ENCODE data around the gene CTSE. TPM values are rescaled to one million over a fixed set of nuclear protein-coding genes. Genes with fewer than 3 reads are reported as not detected.
A peak's percentile ranks its signal among the peaks of the same experiment; 100 is the strongest.

Gene CTSE
- total and polyA plus RNA-seq, 2 of the 13 experiments (the other 11 are each of a cell fraction or from before 2014, with no cell fraction given) = 0.50 to 0.69 TPM

DNA sequence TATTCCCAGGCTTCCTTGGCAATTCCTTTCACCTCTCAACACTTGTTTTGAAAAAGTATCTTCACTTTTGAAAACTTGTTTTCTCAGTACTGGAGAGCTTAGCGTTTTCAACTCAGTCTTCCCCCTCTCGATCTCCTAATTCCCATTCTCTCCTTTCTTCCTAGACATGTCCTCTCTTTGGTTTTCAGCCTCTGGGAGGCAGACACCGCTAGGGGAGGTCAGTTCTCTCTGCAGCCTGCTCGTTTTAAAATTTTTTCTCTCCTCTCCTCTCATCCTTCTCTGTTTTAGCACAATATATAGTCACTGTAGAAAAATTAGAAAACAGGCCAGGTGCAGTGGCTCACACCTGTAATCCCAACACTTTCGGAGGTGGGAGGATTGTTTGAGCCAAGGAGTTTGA is 16.6 kb upstream of the CTSE start:
- 7% methylated on average over 5 of the region's 5 CpGs for WGBS (ENCODE audit: low lambda C conversion rate)
- Histone ChIP-seq H3K9ac (ENCODE audit: insufficient read depth, low read depth, low read length) (no peak overlapping the region), H3K36me3 (replicated peaks in 1 of 2; ENCODE audit: control insufficient read depth in 1 of 2, insufficient read depth in 2 of 2, low read length in 2 of 2) (no peaks in the 10 kb centered on the region), H3K9me3 (ENCODE audit: low read length) (no peaks in the 10 kb centered on the region), H3K27me3 (ENCODE audit: control insufficient read depth in 1 of 2, insufficient read depth in 2 of 2, low read length in 2 of 2) (peaks cover 1 to 13% of the 10 kb centered on the region in 2 experiments; a peak in 3 of 5 replicates), H2AFZ (ENCODE audit: low read length) (no peak overlapping the region), H3K4me3 (replicated peaks in 1 of 3; ENCODE audit: insufficient read depth in 1 of 3, low read depth in 2 of 3, low read length in 3 of 3) (no peak overlapping the region), H4K20me1 (ENCODE audit: insufficient read depth, low read length) (no peaks in the 10 kb centered on the region), H3K27ac (ENCODE audit: extremely low read length, insufficient read depth, low read length) (no peak overlapping the region), H3K4me1 (ENCODE audit: insufficient read depth, low read length) (peaks cover 14% of the 10 kb centered on the region), H3K79me2 (ENCODE audit: insufficient read depth, low read length) (no peaks in the 10 kb centered on the region), H3K4me2 (ENCODE audit: low read depth, low read length) (peak overlapping the region; percentile 28)
- CTCF ChIA-PET (ENCODE audit: low intra/inter-chr PET ratio, low total read pairs) = no interaction called here
- POLR2A ChIA-PET = no interaction called here
- in situ Hi-C loops (cut with HindIII; ENCODE audit: extremely low pct_ligation_motif_present, low pct_unique_long_range_greater_than_20kb) (no loop called here), intact Hi-C loops (cut with micrococcal nuclease; ENCODE audit: unreplicated experiment) (no loop called here)
- peak; percentile 71 for ATAC-seq
- no peak for DNase-seq (ENCODE audit: low spot score)
- peak; percentile 28 for FAIRE-seq
- no TSS peak for BruUV-seq (replicated peaks)
- TF ChIP-seq ZNF34 (CRISPR knock-in tag; IDR thresholded peaks at IDR 0.05; ENCODE audit: borderline replicate concordance) (no peak), ZNF329 (CRISPR knock-in tag; IDR thresholded peaks at IDR 0.05; ENCODE audit: low read depth) (no peak), BATF2 (CRISPR knock-in tag; IDR thresholded peaks at IDR 0.05) (no peak), KDM4B (CRISPR knock-in tag; IDR thresholded peaks at IDR 0.05) (no peak), ZNF205 (CRISPR knock-in tag; IDR thresholded peaks at IDR 0.05) (no peak), ATM (IDR thresholded peaks at IDR 0.05; ENCODE audit: borderline replicate concordance) (no peak), KDM5B (CRISPR knock-in tag; IDR thresholded peaks at IDR 0.05; ENCODE audit: borderline replicate concordance) (no peak), STAG1 (CRISPR knock-in tag; IDR thresholded peaks at IDR 0.05) (peak; percentile 59), SMAD9 (CRISPR knock-in tag; IDR thresholded peaks at IDR 0.05) (no peak), ZNF768 (CRISPR knock-in tag; IDR thresholded peaks at IDR 0.05) (no peak), PCBP1 (IDR thresholded peaks at IDR 0.05; ENCODE audit: borderline replicate concordance, low read depth, low read length) (no peak), TIGD3 (CRISPR knock-in tag; IDR thresholded peaks at IDR 0.05; ENCODE audit: borderline replicate concordance) (no peak), ZNF281 (CRISPR knock-in tag; IDR thresholded peaks at IDR 0.05; ENCODE audit: borderline replicate concordance) (no peak), SRY (CRISPR knock-in tag; IDR thresholded peaks at IDR 0.05) (no peak), STAT6 (CRISPR knock-in tag; IDR thresholded peaks at IDR 0.05; ENCODE audit: borderline replicate concordance) (no peak)
- TF ChIP-seq, protein P1, sequence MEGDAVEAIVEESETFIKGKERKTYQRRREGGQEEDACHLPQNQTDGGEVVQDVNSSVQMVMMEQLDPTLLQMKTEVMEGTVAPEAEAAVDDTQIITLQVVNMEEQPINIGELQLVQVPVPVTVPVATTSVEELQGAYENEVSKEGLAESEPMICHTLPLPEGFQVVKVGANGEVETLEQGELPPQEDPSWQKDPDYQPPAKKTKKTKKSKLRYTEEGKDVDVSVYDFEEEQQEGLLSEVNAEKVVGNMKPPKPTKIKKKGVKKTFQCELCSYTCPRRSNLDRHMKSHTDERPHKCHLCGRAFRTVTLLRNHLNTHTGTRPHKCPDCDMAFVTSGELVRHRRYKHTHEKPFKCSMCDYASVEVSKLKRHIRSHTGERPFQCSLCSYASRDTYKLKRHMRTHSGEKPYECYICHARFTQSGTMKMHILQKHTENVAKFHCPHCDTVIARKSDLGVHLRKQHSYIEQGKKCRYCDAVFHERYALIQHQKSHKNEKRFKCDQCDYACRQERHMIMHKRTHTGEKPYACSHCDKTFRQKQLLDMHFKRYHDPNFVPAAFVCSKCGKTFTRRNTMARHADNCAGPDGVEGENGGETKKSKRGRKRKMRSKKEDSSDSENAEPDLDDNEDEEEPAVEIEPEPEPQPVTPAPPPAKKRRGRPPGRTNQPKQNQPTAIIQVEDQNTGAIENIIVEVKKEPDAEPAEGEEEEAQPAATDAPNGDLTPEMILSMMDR (CRISPR knock-in tag; IDR thresholded peaks at IDR 0.05) = peak; percentile 47

Measured in HepG2 (cell line).